GM19025 (cell line): Measurements from ENCODE around the gene C3orf52.
A peak's percentile ranks its signal among the peaks of the same experiment; 100 is the strongest.

Experiments
- ATAC-seq: cut with Tn5 transposase; IDR thresholded peaks from one replicate; pipeline ENCODE4 v1.9.1; 2021; ENCODE audit warnings: mild to moderate bottlenecking, low read depth, moderate library complexity; ENCODE audit not compliant: unreplicated experiment

C3orf52 gene

DNA sequence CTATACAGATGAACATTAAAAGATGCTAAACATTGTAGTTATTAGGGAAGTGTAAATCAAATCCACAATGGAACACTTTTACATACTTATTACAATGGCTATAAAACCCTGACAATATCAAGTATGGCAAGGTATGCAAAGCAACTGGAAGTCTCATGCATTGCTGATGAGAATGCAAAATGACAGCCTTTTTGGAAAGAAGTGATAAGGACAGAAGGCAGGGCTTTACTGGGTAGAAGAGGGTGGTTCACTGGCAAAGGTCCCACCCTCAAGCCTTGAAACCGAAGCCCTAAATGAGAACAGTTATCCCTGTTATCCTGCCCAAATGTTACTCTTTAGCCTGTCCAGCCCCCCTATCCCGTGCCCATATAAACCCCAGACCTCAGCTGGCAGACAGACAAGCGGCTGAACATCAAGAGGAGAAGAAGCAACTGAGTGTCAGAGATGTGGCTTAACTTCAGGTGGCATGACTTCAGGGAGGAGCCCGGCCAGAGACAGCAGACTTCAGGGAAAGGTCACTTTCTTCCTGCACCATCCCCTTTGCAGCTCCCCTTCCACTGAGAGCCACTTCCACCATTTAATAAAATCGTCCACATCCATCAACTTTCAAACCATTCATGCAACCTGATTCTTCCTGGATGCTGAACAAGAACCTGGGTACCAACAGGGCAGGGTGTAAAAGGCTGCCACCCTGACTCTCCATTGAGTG is 47.6 kb downstream of the C3orf52 start:
- ATAC-seq = no peak

DNA sequence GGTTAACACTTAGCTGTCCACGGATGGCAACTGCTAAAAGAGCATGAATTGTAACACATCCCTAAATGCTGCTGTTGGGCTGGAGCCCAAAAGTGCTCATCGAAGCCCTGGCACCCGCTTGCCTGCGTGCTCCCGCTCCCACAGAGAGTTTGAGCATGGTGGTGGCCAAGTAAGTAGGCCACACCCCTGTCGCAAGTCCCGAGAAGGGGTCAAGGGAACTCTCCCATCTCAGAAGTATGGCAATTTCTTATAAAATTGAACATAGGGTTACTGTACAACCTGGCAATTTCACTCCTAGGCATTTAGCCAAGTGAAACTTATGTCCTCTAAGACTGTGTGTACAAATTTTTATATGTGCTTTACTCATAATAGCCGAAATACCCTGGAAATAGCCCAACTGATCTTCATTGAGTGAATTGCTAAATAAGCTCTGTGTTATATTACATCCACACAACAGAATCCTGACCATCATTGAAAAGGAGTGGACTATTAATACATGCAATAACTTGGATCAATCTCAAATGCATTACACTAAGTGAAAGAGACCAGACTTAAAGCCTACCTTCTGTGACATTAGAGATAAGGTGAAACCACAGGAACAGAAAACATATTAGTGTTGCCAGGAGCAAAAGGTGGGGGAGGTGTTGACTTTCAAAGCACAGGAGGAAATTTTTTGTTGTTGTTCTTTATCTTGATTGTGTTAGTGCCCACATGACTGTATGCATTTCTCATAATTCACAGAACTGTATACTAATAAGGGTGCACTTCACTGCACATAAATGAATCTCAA is 48.3 kb downstream of the C3orf52 start:
- ATAC-seq = no peak

DNA sequence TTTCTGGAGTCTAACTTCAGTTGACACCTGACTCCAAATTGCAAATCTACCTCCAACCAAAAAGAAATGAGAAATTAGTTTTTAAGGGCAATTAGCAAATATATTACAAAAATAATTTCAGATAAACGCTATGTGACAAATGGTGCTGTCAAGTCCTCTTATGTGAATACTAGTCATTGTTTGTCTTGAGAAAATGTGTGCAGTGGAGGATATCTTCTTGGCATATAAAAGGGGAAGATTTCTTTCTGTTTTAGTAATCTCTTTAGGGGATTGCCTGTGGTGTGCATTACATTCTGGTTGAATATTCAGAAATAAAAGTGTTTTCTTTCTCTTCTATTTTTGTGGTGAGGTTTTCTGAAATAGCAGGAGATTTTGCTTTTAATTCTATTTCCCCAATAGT is 49.9 kb downstream of the C3orf52 start:
- no peak for ATAC-seq

DNA sequence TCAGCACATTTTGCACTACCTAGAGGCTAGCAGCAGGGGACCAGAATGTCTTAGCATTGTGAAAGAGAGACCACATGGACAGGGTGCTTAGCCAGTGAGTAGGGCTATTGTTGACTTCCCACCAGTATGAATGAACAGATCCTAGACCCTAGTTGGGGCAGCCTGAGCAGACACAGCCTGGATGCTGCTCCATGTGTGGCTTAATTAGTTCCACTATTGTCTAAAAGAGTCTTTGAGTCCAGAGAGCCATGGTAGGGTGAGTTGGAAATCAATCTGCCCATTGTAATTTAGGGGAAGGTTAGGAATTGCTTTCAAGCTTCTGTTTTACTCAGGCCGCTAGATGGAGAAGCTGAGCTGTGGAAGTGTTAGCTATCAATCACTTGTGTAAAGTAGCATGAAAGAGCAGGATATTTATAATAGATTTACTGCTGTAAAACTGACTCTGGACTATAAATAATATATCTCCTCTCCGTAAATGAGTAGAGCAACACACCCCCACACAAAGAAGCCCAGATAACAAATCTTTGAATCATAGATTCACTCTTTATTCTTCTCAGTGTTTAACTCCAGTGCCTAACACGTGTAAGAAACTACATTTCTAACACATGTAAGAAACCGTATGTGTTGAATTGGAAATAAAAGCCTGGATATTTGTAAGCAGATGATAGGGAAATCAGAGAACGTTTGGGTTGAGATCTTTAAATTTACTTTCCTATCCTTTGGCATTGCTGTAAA is 50.9 kb downstream of the C3orf52 start:
- ATAC-seq = no peak

DNA sequence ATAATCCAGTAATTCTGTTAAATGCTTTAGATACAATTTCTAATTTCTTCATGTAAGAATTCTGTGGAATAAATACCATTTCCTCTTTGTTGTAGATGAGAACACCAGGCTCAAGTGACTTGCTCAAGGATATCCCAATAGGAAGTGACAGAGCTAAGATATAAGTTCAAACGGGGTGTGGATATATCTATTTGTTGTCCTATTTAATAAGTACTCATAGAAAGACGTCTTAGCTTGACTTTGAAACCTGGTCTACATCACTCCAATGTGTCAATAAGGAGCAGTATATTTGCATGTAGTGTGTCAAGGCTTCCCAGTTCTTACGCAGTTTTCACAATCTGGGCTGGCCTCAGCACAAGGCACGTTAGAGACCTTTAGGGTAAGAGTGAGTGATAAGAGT is 51.6 kb downstream of the C3orf52 start:
- ATAC-seq = no peak

DNA sequence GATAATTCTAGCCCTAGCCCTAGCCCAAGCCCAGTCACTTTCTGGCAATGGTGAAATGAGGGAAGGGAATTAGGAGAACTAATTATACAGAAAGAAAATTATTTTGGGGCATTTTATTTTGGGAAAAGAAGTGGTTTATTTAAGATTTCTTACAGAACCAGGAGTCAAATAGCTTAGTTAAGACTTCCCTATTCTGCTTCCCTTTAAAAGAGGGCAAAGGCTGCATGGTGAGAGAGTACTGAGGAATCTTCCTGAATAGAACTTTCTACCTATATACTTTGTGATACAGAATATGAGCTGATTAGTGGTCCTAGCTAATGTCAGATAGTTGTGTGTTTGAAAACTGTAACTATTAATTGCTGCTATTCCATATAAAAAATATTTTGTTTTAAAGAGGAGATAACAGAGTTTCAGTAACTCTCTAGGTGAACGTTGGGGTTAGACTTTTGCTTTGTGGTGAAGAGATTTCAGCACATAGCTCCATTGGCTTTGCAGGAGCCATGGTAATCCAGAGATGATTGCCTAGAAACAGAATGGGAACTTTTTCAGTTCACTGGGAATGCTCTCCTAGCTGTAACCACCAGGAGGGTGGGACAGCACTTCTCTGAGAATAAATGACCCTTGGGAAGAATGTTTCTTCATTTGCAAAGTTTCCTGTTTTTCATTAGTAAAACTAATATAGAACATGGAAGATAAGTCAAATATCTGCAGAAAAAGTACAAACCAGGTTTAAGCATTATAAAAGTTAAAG is 52.2 kb downstream of the C3orf52 start:
- ATAC-seq = no peak

DNA sequence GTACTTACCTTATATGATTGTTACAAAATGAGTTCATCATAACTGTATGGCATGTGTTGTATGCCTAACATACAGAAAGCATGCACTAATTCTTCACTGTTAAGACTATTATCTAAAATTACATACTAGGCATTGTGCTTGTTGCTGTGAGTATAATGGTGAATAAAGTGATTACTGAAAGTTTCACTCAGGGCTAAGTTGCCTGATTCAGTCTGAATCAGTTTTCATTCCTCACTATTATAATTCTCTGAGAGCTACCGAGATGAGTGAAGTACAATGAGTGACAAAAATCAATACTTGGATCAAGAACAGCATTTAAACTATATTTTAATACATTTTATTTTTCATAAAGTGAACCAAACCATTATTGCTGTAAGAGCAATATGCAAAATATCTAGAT is 54.4 kb downstream of the C3orf52 start:
- ATAC-seq = no peak

DNA sequence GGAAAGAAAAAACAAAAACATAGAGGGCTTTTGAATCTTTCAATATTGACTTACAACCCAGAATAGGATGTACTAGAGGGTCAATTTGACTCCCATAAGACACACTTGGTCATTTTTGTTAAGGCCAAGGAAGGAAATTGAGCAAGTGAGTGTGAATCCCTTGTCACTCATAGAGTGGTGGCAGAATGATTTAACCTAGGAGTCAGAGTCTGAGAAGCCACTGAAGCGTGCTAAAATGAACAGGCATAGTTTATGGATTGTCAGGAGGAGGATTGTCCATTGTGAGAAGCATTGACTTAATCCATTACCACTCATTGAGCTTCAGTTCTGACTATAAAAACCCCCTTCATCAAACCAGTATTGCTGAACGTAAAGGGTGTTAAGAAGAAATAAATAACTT is 55.1 kb downstream of the C3orf52 start:
- ATAC-seq = no peak

DNA sequence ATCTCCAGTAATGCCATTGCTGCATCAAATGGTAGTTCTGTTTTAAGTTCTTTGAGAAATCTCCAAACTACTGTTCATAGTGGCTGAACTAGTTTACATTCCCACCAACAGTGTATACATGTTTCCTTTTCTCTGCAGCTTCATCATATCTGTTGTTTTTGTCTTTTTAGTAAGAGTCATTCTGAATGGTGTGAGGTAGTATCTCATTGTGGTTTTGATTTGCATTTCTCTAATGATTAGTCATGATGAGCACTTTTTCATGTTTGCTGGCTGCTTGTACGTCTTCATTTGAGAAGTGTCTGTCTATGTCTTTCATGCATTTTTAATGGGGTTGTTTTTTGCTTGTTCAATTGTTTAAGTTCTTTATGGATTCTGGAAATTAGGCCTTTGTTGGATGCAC is 57.1 kb downstream of the C3orf52 start:
- peak; percentile 69 for ATAC-seq

DNA sequence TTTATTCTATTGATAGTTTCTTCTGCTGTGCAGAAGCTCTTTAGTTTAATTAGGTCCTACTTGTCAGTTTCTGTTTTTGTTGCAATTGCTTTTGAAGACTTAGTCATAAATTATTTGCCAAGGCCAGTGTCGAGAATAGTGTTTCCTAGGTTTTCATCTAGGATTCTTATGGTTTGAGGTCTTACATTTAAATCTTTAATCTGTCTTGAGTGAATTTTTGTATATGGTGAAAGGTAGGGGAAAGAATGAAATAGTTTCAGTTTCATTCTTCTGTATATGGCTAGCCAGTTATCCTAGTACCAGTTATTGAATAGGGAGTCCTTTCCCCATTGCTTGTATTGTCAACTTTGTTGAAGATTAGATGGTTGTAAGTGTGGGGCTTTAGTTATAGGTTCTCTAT is 57.5 kb downstream of the C3orf52 start:
- peak; percentile 32 for ATAC-seq

DNA sequence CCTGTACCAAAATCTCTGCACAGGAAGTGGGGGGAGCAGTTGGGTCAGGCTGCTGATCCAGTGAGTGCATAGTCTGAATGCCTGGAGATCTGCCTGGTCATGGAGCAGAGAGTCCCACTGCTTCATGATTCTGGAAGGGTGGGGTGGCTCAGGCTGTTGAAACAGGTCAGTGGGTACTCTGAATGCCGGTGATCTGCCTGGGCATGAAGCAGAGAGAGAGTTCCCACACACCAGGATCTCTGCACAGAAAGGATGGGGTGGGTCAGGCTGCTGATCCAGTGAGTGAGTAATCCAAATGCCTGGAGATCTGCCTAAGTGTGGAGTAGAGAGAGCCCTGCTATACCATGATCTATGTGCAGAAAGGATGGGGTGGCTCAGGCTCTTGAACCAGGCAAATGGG is 62.9 kb downstream of the C3orf52 start:
- ATAC-seq = no peak

DNA sequence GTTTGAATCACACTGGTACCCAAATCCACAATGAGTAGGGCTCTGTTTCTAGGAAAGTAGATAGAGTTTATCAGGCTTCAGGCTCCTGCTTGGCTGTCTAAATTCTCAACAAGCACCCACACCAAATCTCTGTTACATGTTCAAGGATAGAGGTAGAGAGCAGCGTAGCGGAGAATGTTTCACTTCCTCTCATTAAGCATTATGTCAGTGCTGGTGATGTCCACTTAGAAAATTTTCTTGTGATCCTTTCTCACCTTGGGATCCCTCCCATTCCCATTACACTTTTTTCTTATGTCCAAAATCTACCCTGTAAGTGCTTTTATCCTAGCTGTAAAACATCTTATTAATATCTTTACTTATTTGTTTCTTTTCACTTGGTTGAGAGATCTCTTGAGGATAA is 81.6 kb downstream of the C3orf52 start:
- no peak for ATAC-seq
